BJ (cell line): ENCODE measurements around the gene ATP2C1. TPM values are rescaled to one million over a fixed set of nuclear protein-coding genes. Genes with fewer than 3 reads are reported as not detected.
"Not testable (repeated sequence)": the region's sequence is repeated elsewhere in the genome, so short reads cannot be mapped to it uniquely, and the experiment has no call there.

Experiments used
- CTCF ChIA-PET: fragments of 350-600 bp; formaldehyde crosslinking; extraction: SDS; loops from one replicate; lab custom pipeline; 2021; ENCODE audit warnings: antibody characterized with exemption, inconsistent platforms; lab: Yijun Ruan, JAX
- POLR2A ChIA-PET: fragments of 300-600 bp; sonication (Branson Sonifier 250); formaldehyde crosslinking; extraction: SDS; loops from one replicate; lab custom pipeline; 2021; ENCODE audit warnings: antibody characterized with exemption; lab: Charles Lee
- DNase-seq: peaks from one replicate; pipeline ENCODE4 v3.0.0-alpha.2; 2011; ENCODE audit warnings: low read depth
- H3K27me3 ChIP-seq: 2 replicates; pipeline ENCODE4 v1.6.0; 2011; ENCODE audit warnings: low read length; ENCODE audit not compliant: control insufficient read depth, insufficient read depth
- H3K36me3 ChIP-seq: 2 replicates; pipeline ENCODE4 v1.5.1; 2011; ENCODE audit warnings: low read length; ENCODE audit not compliant: control insufficient read depth, insufficient read depth
- H3K4me3 ChIP-seq: 2 replicates; pipeline ENCODE4 v1.5.1; 2011; ENCODE audit warnings: low read depth, mild to moderate bottlenecking, control low read depth, low read length
- polyA plus RNA-seq: library from polyadenylated mRNA; depleted of rRNA; stranded (reverse); fragments of >200 nt; gene quantifications from 2 replicates; pipeline ENCODE4 v1.2.3, GENCODE V29; 2011
- TF ChIP-seq, protein P1 (sequence below): IDR thresholded peaks from 2 replicates; pipeline ENCODE4 v1.5.1; 2011; ENCODE audit warnings: low read depth, mild to moderate bottlenecking, control low read depth, inconsistent platforms, low read length, moderate library complexity; ENCODE audit not compliant: insufficient read depth

Gene ATP2C1
- polyA plus RNA-seq, 1 experiment, result 42.9 TPM

DNA sequence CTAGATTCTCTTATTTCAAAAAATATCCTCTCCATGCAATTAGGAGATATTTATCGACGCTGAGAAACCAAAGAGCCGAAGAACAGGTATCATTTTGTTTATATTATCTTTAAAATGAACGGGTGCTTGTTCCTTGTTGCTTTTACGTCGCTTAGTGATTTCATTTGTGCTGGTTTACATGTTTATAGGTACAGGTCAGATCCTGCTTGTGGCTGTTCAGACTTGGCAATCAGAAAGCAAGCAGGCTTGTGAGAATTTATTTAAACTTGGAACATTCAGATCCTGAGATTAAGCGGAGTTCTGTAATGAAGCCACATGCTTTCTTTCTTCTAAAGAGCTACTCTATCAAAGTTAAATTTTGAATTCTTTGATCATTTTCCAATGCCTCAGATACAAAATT, 43.0 kb upstream of the ATP2C1 start:
- Histone ChIP-seq H3K27me3 (peaks cover 3% of the 10 kb centered on the region; the same call in 1 of the 2 replicates), H3K4me3 (no peak overlapping the region), H3K36me3 (no peaks in the 10 kb centered on the region)
- CTCF ChIA-PET, result no interaction called here
- POLR2A ChIA-PET, result no interaction called here
- TF ChIP-seq, protein P1, sequence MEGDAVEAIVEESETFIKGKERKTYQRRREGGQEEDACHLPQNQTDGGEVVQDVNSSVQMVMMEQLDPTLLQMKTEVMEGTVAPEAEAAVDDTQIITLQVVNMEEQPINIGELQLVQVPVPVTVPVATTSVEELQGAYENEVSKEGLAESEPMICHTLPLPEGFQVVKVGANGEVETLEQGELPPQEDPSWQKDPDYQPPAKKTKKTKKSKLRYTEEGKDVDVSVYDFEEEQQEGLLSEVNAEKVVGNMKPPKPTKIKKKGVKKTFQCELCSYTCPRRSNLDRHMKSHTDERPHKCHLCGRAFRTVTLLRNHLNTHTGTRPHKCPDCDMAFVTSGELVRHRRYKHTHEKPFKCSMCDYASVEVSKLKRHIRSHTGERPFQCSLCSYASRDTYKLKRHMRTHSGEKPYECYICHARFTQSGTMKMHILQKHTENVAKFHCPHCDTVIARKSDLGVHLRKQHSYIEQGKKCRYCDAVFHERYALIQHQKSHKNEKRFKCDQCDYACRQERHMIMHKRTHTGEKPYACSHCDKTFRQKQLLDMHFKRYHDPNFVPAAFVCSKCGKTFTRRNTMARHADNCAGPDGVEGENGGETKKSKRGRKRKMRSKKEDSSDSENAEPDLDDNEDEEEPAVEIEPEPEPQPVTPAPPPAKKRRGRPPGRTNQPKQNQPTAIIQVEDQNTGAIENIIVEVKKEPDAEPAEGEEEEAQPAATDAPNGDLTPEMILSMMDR, result no peak
- no peak for DNase-seq

- H3K4me3 ChIP-seq, result no peak overlapping the region
- TF ChIP-seq, protein P1, result no peak
- no peaks in the 10 kb centered on the region for H3K36me3 ChIP-seq
- DNase-seq, result no peak
- ChIA-PET CTCF (no interaction called here), POLR2A (no interaction called here)
- peaks cover 3% of the 10 kb centered on the region; the same call in 1 of the 2 replicates for H3K27me3 ChIP-seq
Observed at GRCh38 chr3:130851277-130851676, 42.6 kb upstream of the ATP2C1 start.

DNA sequence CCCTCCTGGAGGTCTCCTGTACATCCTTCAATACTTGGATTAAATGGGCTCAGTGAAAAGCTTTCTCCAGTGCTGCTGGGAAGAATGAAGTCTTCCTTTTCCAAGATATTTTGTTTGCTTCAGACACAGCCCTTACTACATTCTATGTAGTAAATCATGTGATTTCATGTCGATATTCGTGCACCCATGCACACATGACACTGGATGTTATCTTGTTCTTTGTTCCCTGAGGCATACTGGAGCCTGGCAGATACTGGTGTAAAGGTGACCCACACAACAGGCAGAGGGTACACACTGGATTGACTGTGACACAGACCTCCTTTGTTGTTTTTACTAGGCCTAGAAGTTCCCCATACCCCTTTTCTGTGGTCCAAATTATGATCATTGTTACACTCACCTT, 40.3 kb upstream of the ATP2C1 start:
- Histone ChIP-seq H3K27me3 (peaks cover 3% of the 10 kb centered on the region; the same call in 1 of the 2 replicates), H3K4me3 (no peak overlapping the region), H3K36me3 (no peaks in the 10 kb centered on the region)
- DNase-seq, result no peak
- ChIA-PET CTCF (no interaction called here), POLR2A (no interaction called here)
- TF ChIP-seq, protein P1, result no peak

DNA sequence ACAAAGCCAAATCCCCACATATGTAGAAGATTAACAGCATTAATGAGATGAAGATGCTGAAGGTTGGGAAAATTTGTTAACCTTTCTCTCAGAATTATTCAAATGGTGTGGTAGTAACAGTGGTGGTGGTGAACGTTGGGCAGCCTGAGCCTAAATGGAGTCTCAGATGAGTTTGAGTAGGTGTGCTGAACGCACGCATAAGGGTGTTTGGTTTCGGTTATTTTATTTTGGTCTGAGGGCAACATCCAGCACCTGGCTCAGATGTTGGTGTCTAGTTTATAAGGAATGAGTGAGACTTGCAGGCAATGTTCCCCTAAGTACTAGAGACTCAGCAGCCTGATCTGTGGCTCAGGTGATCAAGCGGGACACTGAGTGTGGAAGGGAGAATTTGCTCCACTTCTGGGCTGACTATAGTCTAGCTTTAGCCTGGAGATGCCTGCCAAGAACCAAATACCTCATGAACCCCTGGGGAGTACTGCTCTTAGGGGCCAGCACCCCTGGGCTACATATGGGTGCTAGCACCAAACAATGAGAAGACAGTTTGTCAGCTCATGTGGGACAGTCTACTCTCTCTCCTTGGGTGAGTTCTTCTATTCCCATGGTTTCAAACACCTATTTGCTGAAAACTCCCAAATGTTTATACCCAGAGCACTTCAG, 39.5 kb upstream of the ATP2C1 start:
- ChIA-PET CTCF (no interaction called here), POLR2A (no interaction called here)
- H3K27me3 ChIP-seq, result peaks cover 3% of the 10 kb centered on the region; the same call in 1 of the 2 replicates
- TF ChIP-seq, protein P1, result no peak
- DNase-seq, result no peak
- H3K36me3 ChIP-seq, result no peaks in the 10 kb centered on the region
- H3K4me3 ChIP-seq, result no peak overlapping the region

DNA sequence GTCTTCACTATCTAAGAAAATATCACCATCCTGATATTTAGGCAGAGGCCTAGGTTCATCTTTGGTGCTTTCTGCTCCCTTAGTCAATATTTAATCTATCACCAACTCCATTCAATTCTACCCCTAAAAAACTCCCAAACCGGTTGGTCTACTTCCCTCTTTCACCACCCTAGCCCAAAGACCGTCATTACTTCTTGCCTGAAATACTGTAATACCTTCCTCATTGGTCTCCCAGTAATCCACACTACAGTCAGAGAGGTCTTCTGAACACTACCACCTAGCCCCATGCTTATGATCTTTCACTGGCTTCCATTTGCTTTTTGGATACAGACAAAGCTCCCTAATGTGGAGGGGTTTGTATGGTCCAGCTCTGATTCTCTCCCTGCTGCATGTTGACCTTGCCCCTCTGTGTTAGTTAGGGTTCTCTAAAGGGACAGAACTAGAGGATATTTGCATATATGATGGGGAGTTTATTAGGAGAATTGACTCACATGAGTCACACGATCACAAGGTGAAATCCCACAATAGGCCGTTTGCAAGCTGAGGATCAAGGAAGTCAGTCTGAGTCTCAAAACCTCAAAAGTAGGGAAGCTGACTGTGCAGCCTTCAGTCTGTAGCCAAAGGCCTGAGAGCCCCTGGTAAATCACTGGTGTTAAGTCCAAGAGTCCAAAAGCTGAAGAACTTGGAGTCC, 36.4 kb upstream of the ATP2C1 start:
- CTCF ChIA-PET, result no interaction called here
- no peaks in the 10 kb centered on the region for H3K36me3 ChIP-seq
- no peak for DNase-seq
- TF ChIP-seq, protein P1, result no peak
- H3K4me3 ChIP-seq, result no peak overlapping the region
- no peaks in the 10 kb centered on the region for H3K27me3 ChIP-seq
- POLR2A ChIA-PET, result no interaction called here

GRCh38 chr3:130862130-130862529, 31.8 kb upstream of the ATP2C1 start:
- H3K36me3 ChIP-seq, DNase-seq, POLR2A ChIA-PET, H3K27me3 ChIP-seq, H3K4me3 ChIP-seq: not testable (repeated sequence)
- CTCF ChIA-PET, result interaction anchor here (0.6 kb wide), 1 partner anchor 12 kb away, joined by 3 read pairs; no protein-coding TSS in a partner anchor
